HCT116 (cell line): ENCODE data around the gene PPP1R15A.

ENCODE experiments used
- CEBPB ChIP-seq: IDR thresholded peaks from 2 replicates; pipeline ENCODE4 v1.6.1; 2012; ENCODE audit warnings: low read depth
- ELF1 ChIP-seq: IDR thresholded peaks from 2 replicates; pipeline ENCODE4 v1.6.1; 2012; ENCODE audit warnings: low read depth, borderline replicate concordance
- EZH2 ChIP-seq: fragments of 200-600 bp; sonication (generic); IDR thresholded peaks from 2 replicates; pipeline ENCODE4 v1.6.1; 2017; ENCODE audit warnings: antibody characterized with exemption, mixed run types
- EZH2phosphoT487 ChIP-seq: fragments of 200-600 bp; IDR thresholded peaks from 2 replicates; pipeline ENCODE4 v1.6.1; 2018; ENCODE audit warnings: antibody characterized with exemption, borderline replicate concordance
- JUND ChIP-seq: IDR thresholded peaks from 2 replicates; pipeline ENCODE4 v1.6.1; 2012
- POLR2A ChIP-seq: IDR thresholded peaks from 2 replicates; pipeline ENCODE4 v1.7.0; 2011; ENCODE audit warnings: borderline replicate concordance; ENCODE audit not compliant: insufficient read depth, insufficient read length; ENCODE audit errors: extremely low read depth
- POLR2AphosphoS5 ChIP-seq: IDR thresholded peaks from 2 replicates; pipeline ENCODE4 v1.6.1; 2011; ENCODE audit warnings: mild to moderate bottlenecking, low read depth, low read length, moderate library complexity
- YY1 ChIP-seq: IDR thresholded peaks from 2 replicates; pipeline ENCODE4 v1.6.1; 2011; ENCODE audit warnings: low read length, low read depth, moderate library complexity, mild to moderate bottlenecking; ENCODE audit not compliant: insufficient replicate concordance; ENCODE audit errors: extremely low read depth
- TF ChIP-seq, protein P1 (sequence below), 3 experiments: fragments of 200-600 bp in 1 of 3; sonication (generic) in 1 of 3; IDR thresholded peaks in 2 of 3; conservative IDR thresholded peaks in 1 of 3; 2 replicates each; pipeline ENCODE4 v1.5.1; 2012 to 2017; ENCODE audit warnings: low read depth in 2 of 3, low read length in 2 of 3, antibody characterized with exemption in 1 of 3, borderline replicate concordance in 1 of 3, control low read depth in 1 of 3, mild to moderate bottlenecking in 1 of 3, mixed read lengths in 1 of 3, mixed run types in 1 of 3, moderate library complexity in 1 of 3; ENCODE audit not compliant: insufficient read depth in 1 of 3
- TF ChIP-seq, protein P2 (sequence below): IDR thresholded peaks from 2 replicates; pipeline ENCODE4 v1.6.1; 2011; ENCODE audit warnings: mild to moderate bottlenecking, low read length, moderate library complexity; ENCODE audit not compliant: insufficient replicate concordance; ENCODE audit errors: extremely low read depth
- TF ChIP-seq, protein P3 (sequence below): IDR thresholded peaks from 2 replicates; pipeline ENCODE4 v1.6.1; 2012
- TF ChIP-seq, protein P4 (sequence below): IDR thresholded peaks from 2 replicates; pipeline ENCODE4 v1.6.1; 2012; ENCODE audit warnings: low read depth
- TF ChIP-seq, protein P5 (sequence below): IDR thresholded peaks from 2 replicates; pipeline ENCODE4 v1.6.1; 2012

DNA sequence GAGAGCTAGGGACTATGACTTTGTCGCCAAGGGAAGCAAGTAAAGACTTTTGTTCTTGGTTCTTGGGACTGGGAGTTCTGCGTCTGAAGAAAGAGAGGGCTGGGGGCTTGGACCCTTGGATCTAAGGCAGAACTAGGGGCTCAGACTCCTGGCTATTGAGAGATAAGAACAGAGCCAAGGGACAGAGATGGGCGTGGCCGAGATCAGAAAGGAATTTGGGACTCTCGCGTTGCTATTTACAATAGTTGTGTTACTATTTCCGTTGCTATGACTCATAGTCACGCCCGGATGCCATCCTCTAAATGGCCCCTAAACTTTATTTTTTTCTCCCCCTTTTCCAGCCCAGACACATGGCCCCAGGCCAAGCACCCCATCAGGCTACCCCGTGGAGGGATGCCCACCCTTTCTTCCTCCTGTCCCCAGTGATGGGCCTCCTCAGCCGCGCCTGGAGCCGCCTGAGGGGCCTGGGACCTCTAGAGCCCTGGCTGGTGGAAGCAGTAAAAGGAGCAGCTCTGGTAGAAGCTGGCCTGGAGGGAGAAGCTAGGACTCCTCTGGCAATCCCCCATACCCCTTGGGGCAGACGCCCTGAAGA lies 759 bp downstream of the PPP1R15A start:
- TF ChIP-seq, protein P1, sequence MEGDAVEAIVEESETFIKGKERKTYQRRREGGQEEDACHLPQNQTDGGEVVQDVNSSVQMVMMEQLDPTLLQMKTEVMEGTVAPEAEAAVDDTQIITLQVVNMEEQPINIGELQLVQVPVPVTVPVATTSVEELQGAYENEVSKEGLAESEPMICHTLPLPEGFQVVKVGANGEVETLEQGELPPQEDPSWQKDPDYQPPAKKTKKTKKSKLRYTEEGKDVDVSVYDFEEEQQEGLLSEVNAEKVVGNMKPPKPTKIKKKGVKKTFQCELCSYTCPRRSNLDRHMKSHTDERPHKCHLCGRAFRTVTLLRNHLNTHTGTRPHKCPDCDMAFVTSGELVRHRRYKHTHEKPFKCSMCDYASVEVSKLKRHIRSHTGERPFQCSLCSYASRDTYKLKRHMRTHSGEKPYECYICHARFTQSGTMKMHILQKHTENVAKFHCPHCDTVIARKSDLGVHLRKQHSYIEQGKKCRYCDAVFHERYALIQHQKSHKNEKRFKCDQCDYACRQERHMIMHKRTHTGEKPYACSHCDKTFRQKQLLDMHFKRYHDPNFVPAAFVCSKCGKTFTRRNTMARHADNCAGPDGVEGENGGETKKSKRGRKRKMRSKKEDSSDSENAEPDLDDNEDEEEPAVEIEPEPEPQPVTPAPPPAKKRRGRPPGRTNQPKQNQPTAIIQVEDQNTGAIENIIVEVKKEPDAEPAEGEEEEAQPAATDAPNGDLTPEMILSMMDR (IDR thresholded peaks at IDR 0.05 in 2 of 3, conservative IDR thresholded peaks at IDR 0.05 in 1 of 3; ENCODE audit: borderline replicate concordance in 1 of 3, insufficient read depth in 1 of 3, low read depth in 2 of 3, low read length in 2 of 3) = no peak
- TF ChIP-seq, protein P2, sequence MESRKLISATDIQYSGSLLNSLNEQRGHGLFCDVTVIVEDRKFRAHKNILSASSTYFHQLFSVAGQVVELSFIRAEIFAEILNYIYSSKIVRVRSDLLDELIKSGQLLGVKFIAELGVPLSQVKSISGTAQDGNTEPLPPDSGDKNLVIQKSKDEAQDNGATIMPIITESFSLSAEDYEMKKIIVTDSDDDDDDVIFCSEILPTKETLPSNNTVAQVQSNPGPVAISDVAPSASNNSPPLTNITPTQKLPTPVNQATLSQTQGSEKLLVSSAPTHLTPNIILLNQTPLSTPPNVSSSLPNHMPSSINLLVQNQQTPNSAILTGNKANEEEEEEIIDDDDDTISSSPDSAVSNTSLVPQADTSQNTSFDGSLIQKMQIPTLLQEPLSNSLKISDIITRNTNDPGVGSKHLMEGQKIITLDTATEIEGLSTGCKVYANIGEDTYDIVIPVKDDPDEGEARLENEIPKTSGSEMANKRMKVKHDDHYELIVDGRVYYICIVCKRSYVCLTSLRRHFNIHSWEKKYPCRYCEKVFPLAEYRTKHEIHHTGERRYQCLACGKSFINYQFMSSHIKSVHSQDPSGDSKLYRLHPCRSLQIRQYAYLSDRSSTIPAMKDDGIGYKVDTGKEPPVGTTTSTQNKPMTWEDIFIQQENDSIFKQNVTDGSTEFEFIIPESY = peak; percentile 91
- TF ChIP-seq POLR2A (no peak), YY1 (no peak), EZH2phosphoT487 (no peak), POLR2AphosphoS5 (peak; percentile 54), ELF1 (no peak), EZH2 (no peak), JUND (peak; percentile 80), CEBPB (no peak)
- TF ChIP-seq, protein P3, sequence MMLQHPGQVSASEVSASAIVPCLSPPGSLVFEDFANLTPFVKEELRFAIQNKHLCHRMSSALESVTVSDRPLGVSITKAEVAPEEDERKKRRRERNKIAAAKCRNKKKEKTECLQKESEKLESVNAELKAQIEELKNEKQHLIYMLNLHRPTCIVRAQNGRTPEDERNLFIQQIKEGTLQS = no peak
- TF ChIP-seq, protein P4, sequence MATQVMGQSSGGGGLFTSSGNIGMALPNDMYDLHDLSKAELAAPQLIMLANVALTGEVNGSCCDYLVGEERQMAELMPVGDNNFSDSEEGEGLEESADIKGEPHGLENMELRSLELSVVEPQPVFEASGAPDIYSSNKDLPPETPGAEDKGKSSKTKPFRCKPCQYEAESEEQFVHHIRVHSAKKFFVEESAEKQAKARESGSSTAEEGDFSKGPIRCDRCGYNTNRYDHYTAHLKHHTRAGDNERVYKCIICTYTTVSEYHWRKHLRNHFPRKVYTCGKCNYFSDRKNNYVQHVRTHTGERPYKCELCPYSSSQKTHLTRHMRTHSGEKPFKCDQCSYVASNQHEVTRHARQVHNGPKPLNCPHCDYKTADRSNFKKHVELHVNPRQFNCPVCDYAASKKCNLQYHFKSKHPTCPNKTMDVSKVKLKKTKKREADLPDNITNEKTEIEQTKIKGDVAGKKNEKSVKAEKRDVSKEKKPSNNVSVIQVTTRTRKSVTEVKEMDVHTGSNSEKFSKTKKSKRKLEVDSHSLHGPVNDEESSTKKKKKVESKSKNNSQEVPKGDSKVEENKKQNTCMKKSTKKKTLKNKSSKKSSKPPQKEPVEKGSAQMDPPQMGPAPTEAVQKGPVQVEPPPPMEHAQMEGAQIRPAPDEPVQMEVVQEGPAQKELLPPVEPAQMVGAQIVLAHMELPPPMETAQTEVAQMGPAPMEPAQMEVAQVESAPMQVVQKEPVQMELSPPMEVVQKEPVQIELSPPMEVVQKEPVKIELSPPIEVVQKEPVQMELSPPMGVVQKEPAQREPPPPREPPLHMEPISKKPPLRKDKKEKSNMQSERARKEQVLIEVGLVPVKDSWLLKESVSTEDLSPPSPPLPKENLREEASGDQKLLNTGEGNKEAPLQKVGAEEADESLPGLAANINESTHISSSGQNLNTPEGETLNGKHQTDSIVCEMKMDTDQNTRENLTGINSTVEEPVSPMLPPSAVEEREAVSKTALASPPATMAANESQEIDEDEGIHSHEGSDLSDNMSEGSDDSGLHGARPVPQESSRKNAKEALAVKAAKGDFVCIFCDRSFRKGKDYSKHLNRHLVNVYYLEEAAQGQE = no peak
- TF ChIP-seq, protein P5, sequence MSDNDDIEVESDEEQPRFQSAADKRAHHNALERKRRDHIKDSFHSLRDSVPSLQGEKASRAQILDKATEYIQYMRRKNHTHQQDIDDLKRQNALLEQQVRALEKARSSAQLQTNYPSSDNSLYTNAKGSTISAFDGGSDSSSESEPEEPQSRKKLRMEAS = no peak; the same call in 1 of the 2 replicates
